ENCODE measurements around the gene CDPF1. TPM values are rescaled to one million over a fixed set of nuclear protein-coding genes. Genes with fewer than 3 reads are reported as not detected.

CDPF1 gene
- total and polyA plus RNA-seq, 2 donors (not counting 1 experiment from before 2014, with no cell fraction given): 9.8 to 15.4 TPM

DNA sequence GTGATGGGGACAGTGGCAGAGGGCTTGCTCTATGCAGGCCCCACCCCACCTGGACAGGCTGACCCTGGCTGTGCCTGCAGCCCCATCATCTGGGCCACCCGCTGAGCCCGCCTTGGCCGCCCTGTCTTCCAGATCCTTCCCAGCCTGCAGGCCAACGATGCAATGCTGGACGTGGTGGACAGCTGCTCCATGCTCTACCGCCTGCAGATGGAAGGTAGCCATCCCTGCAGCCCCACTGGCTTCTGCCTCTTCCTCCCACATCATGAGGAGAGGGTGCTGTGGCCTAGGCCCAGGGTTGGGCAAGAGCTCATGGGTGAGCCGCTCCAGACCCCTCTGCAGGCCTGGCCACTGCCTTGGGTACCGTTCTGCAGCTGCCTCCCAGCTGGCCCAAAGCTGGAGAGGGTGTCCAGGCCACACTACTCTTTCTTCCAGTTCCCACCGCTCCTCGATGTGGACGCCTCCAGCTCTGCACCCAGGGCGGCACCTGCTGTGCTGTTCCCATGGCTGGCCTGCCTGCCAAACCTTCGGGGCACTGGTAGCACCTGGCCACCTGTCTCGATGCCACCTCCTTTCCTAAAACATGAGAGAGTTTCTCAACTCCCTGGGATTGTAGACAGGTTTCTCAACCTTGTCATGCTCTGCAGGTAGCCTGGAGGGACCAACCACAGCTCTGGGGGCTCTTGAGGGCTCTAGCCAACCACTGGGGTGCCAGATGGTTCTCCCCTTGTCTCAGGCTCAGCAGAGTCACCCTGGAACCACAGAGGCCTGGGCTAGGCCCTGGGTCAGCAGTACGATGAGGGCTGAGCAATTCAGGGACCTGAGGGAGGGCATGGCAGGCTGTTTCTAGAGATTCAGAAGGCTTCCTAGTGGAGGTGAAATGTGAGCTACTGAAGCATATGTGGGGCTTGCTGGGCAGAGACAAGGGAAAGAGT, 37.1 kb upstream of the CDPF1 start:
- peaks cover 0 to 14% (median 0%) of the 10 kb centered on the region in 3 donors for H3K9me3 ChIP-seq (ENCODE audit: control extremely low read depth in 1 of 3, control insufficient read depth in 2 of 3, insufficient read depth in 1 of 3, low read length in 2 of 3)
- H4K20me1 ChIP-seq (ENCODE audit: control insufficient read depth, insufficient read depth, low read length, poor library complexity, severe bottlenecking): no peaks in the 10 kb centered on the region
- H3K79me2 ChIP-seq (ENCODE audit: control insufficient read depth, insufficient read depth, low read length): no peaks in the 10 kb centered on the region
- WGBS (ENCODE audit: insufficient coverage): 90% methylated on average over 15 of the region's 15 CpGs
- peak overlapping the region in 3 of 5 experiments; percentile 32 to 53 (median 45) for H3K4me3 ChIP-seq (ENCODE audit: control extremely low read depth in 1 of 5, extremely low read depth in 1 of 5, insufficient read depth in 1 of 5, low read depth in 2 of 5, low read length in 4 of 5)
- H3K27me3 Mint-ChIP-seq: no peaks in the 10 kb centered on the region
- H3K9me3 Mint-ChIP-seq (ENCODE audit: insufficient read depth): no peaks in the 10 kb centered on the region
- H3K9ac ChIP-seq (ENCODE audit: low read length): peak overlapping the region; percentile 58
- H3K36me3 ChIP-seq (replicated peaks in 1 of 2; ENCODE audit: control extremely low read depth in 1 of 2, control insufficient read depth in 1 of 2, extremely low read depth in 1 of 2, insufficient read depth in 2 of 2, low read length in 1 of 2): peaks cover 0 to 6% of the 10 kb centered on the region in 2 experiments
- H2AFZ ChIP-seq (ENCODE audit: insufficient read depth, low read depth, low read length, poor library complexity, severe bottlenecking): peak overlapping the region; percentile 58
- POLR2A ChIA-PET: interaction anchor here (1.2 kb wide), 1 partner anchor 9 kb away, joined by 4 read pairs; the partner anchor contains the start of gene GTSE1
- peak overlapping the region; percentile 88 for H3K27ac Mint-ChIP-seq
- H3K27me3 ChIP-seq (replicated peaks in 1 of 4; ENCODE audit: control extremely low read depth in 1 of 4, control insufficient read depth in 3 of 4, insufficient read depth in 4 of 4, low read length in 3 of 4): no peaks in the 10 kb centered on the region
- CTCF ChIA-PET: interaction anchor here (1.7 kb wide), 1 partner anchor 281 kb away, joined by 5 read pairs; no protein-coding TSS in a partner anchor
- peak overlapping the region; percentile 81 for H3K4me3 Mint-ChIP-seq
- H3K4me1 ChIP-seq (ENCODE audit: control insufficient read depth in 2 of 2, insufficient read depth in 2 of 2, low read length in 2 of 2): peaks cover 26 to 41% of the 10 kb centered on the region in 2 donors
- intact Hi-C loops (cut with micrococcal nuclease): no loop called here
- TF ChIP-seq, protein P1, sequence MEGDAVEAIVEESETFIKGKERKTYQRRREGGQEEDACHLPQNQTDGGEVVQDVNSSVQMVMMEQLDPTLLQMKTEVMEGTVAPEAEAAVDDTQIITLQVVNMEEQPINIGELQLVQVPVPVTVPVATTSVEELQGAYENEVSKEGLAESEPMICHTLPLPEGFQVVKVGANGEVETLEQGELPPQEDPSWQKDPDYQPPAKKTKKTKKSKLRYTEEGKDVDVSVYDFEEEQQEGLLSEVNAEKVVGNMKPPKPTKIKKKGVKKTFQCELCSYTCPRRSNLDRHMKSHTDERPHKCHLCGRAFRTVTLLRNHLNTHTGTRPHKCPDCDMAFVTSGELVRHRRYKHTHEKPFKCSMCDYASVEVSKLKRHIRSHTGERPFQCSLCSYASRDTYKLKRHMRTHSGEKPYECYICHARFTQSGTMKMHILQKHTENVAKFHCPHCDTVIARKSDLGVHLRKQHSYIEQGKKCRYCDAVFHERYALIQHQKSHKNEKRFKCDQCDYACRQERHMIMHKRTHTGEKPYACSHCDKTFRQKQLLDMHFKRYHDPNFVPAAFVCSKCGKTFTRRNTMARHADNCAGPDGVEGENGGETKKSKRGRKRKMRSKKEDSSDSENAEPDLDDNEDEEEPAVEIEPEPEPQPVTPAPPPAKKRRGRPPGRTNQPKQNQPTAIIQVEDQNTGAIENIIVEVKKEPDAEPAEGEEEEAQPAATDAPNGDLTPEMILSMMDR (IDR thresholded peaks at IDR 0.05): no peak
- TF ChIP-seq EZH2 (IDR thresholded peaks at IDR 0.05; ENCODE audit: borderline replicate concordance, insufficient read depth, low read depth, low read length, poor library complexity, severe bottlenecking): no peak
- no peak for DNase-seq
- peak overlapping the region; percentile 33 to 70 for H3K27ac ChIP-seq (ENCODE audit: low read length in 2 of 2)
- ATAC-seq (ENCODE audit: low read depth): no peak
- peak overlapping the region; percentile 75 for H3K4me2 ChIP-seq (replicated peaks; ENCODE audit: low read depth, low read length, poor library complexity, severe bottlenecking)
- H3K4me1 Mint-ChIP-seq: peaks cover 39% of the 10 kb centered on the region

DNA sequence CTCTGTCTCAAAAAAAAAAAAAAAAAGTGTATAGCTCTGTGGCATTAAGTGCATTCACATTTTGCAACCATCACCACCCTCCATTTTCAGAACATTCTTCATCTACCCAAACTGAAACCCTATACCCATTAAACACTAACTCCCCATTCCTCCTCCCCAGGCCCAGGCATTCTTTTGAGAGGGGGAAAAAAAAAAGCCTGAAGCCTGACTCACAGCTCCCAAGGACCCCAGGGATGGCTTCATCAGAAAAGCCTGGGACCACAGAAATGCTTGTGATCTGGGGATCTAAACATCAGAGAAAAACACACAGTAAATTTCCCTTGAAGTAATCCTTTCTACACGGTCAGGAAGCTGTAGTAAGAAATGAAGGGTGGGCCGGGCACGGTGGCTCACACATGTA, 35.9 kb upstream of the CDPF1 start:
- Histone ChIP-seq H2AFZ (ENCODE audit: insufficient read depth, low read depth, low read length, poor library complexity, severe bottlenecking) (no peak overlapping the region), H3K9ac (ENCODE audit: low read length) (no peak overlapping the region), H4K20me1 (ENCODE audit: control insufficient read depth, insufficient read depth, low read length, poor library complexity, severe bottlenecking) (no peaks in the 10 kb centered on the region), H3K4me3 (ENCODE audit: control extremely low read depth in 1 of 5, extremely low read depth in 1 of 5, insufficient read depth in 1 of 5, low read depth in 2 of 5, low read length in 4 of 5) (no peak overlapping the region), H3K9me3 (ENCODE audit: control extremely low read depth in 1 of 3, control insufficient read depth in 2 of 3, insufficient read depth in 1 of 3, low read length in 2 of 3) (peaks cover 0 to 3% (median 0%) of the 10 kb centered on the region in 3 donors), H3K27ac (ENCODE audit: low read length in 2 of 2) (no peak overlapping the region), H3K27me3 (replicated peaks in 1 of 4; ENCODE audit: control extremely low read depth in 1 of 4, control insufficient read depth in 3 of 4, insufficient read depth in 4 of 4, low read length in 3 of 4) (no peaks in the 10 kb centered on the region), H3K36me3 (replicated peaks in 1 of 2; ENCODE audit: control extremely low read depth in 1 of 2, control insufficient read depth in 1 of 2, extremely low read depth in 1 of 2, insufficient read depth in 2 of 2, low read length in 1 of 2) (peaks cover 0 to 4% of the 10 kb centered on the region in 2 experiments), H3K4me2 (replicated peaks; ENCODE audit: low read depth, low read length, poor library complexity, severe bottlenecking) (no peak overlapping the region), H3K4me1 (ENCODE audit: control insufficient read depth in 2 of 2, insufficient read depth in 2 of 2, low read length in 2 of 2) (peaks cover 26 to 50% of the 10 kb centered on the region in 2 donors), H3K79me2 (ENCODE audit: control insufficient read depth, insufficient read depth, low read length) (no peaks in the 10 kb centered on the region)
- no peak for TF ChIP-seq EZH2 (IDR thresholded peaks at IDR 0.05; ENCODE audit: borderline replicate concordance, insufficient read depth, low read depth, low read length, poor library complexity, severe bottlenecking)
- TF ChIP-seq, protein P1 (IDR thresholded peaks at IDR 0.05): no peak
- H3K27ac Mint-ChIP-seq: no peak overlapping the region
- CTCF ChIA-PET: interaction anchor here (0.6 to 1.1 kb wide), 2 partner anchors 11 to 290 kb away, joined by 3 to 4 read pairs; no protein-coding TSS in a partner anchor
- no peak overlapping the region for H3K4me3 Mint-ChIP-seq
- no CpG with 5 or more reads among the region's 3 CpGs for WGBS (ENCODE audit: insufficient coverage)
- H3K27me3 Mint-ChIP-seq: no peaks in the 10 kb centered on the region
- DNase-seq: no peak
- intact Hi-C loops (cut with micrococcal nuclease): no loop called here
- POLR2A ChIA-PET: no interaction called here
- peaks cover 42% of the 10 kb centered on the region for H3K4me1 Mint-ChIP-seq
- H3K9me3 Mint-ChIP-seq (ENCODE audit: insufficient read depth): no peaks in the 10 kb centered on the region
- no peak for ATAC-seq (ENCODE audit: low read depth)
